DOHH2 (cell line): ENCODE results near the gene PDZRN3.

Experiments used
- H3F3A ChIP-seq: fragments of 200-600 bp; sonication (generic), shearing (Covaris generic); 2 replicates; pipeline ENCODE4 v1.6.0; 2016; ENCODE audit warnings: antibody characterized with exemption, mild to moderate bottlenecking; ENCODE audit not compliant: control insufficient read depth, insufficient read depth
- H3K27ac ChIP-seq: fragments of 200-600 bp; sonication (generic); 2 replicates; pipeline ENCODE4 v1.5.1; 2014; ENCODE audit warnings: low read depth, mild to moderate bottlenecking, low read length, moderate library complexity
- H3K27me3 ChIP-seq: fragments of 200-600 bp; sonication (generic); 2 replicates; pipeline ENCODE4 v1.6.1; 2014; ENCODE audit warnings: mild to moderate bottlenecking, low read length, mixed read lengths; ENCODE audit not compliant: control insufficient read depth
- H3K36me3 ChIP-seq: fragments of 200-600 bp; sonication (generic); 2 replicates; pipeline ENCODE4 v1.6.1; 2014; ENCODE audit warnings: mild to moderate bottlenecking, low read length, moderate library complexity, mixed read lengths; ENCODE audit not compliant: control insufficient read depth
- H3K4me1 ChIP-seq: fragments of 200-600 bp; sonication (generic); 2 replicates; pipeline ENCODE4 v1.6.1; 2014; ENCODE audit warnings: mild to moderate bottlenecking, low read length, mixed read lengths; ENCODE audit not compliant: control insufficient read depth
- H3K4me2 ChIP-seq: fragments of 200-600 bp; sonication (generic); 2 replicates; pipeline ENCODE4 v1.6.0; 2014; ENCODE audit warnings: mild to moderate bottlenecking, low read length, moderate library complexity
- H3K4me3 ChIP-seq: fragments of 200-600 bp; sonication (generic); 2 replicates; pipeline ENCODE4 v1.5.1; 2014; ENCODE audit warnings: mild to moderate bottlenecking, low read length, mixed read lengths
- H3K79me2 ChIP-seq: fragments of 200-600 bp; sonication (generic); 2 replicates; pipeline ENCODE4 v1.6.1; 2014; ENCODE audit warnings: mild to moderate bottlenecking, low read length, mixed read lengths; ENCODE audit not compliant: control insufficient read depth
- H3K9me2 ChIP-seq: fragments of 200-600 bp; sonication (generic); replicated peaks from 2 replicates; pipeline ENCODE4 v1.6.1; 2014; ENCODE audit warnings: mild to moderate bottlenecking, low read length, mixed read lengths; ENCODE audit not compliant: control insufficient read depth
- H3K9me3 ChIP-seq: fragments of 200-600 bp; sonication (generic); 2 replicates; pipeline ENCODE4 v1.6.1; 2014; ENCODE audit warnings: antibody characterized with exemption, low read length, mixed read lengths; ENCODE audit not compliant: control insufficient read depth, insufficient read depth
- H4K20me1 ChIP-seq: fragments of 200-600 bp; sonication (generic); 2 replicates; pipeline ENCODE4 v1.6.0; 2014; ENCODE audit warnings: low read depth, mild to moderate bottlenecking, antibody characterized with exemption, low read length, moderate library complexity; ENCODE audit not compliant: control insufficient read depth, insufficient read depth
- EZH2phosphoT487 ChIP-seq: fragments of 200-600 bp; sonication (generic); IDR thresholded peaks from 2 replicates; pipeline ENCODE4 v1.6.1; 2017; ENCODE audit warnings: borderline replicate concordance, mild to moderate bottlenecking, antibody characterized with exemption, low read length, moderate library complexity, mixed read lengths
- TF ChIP-seq, protein P1 (sequence below): fragments of 200-600 bp; sonication (generic); IDR thresholded peaks from one replicate; pipeline ENCODE4 v1.5.1; 2014; ENCODE audit warnings: antibody characterized with exemption, mild to moderate bottlenecking, low read depth, low read length; ENCODE audit not compliant: poor library complexity, severe bottlenecking

PDZRN3 gene

DNA sequence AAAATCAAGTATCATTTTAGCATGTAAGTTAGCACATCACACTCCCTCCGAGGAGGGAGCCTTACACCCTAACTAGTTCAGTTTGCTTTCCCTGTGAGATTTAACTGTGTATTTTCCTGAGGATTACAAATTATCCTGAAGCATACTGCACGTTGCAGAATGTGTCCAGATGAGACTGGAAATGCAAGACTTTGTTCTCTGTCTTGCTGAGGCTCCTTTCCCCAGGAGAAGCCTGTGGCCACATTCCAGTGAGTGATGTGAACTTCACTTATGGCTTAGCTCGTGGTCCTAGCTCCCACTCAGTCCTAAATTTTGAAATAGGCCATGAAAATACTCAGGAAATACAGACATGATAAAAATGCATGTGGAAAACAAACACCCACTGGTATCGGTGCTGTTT, 23.7 kb downstream of the PDZRN3 start:
- Histone ChIP-seq H3K4me1 (no peaks in the 10 kb centered on the region), H3K9me2 (no peaks in the 10 kb centered on the region), H3K4me3 (no peak overlapping the region), H3K36me3 (no peaks in the 10 kb centered on the region), H3K27me3 (no peaks in the 10 kb centered on the region), H3K4me2 (no peak overlapping the region), H3K9me3 (no peaks in the 10 kb centered on the region), H3K27ac (no peak overlapping the region), H3K79me2 (no peaks in the 10 kb centered on the region), H4K20me1 (no peaks in the 10 kb centered on the region), H3F3A (no peaks in the 10 kb centered on the region)
- TF ChIP-seq, protein P1, sequence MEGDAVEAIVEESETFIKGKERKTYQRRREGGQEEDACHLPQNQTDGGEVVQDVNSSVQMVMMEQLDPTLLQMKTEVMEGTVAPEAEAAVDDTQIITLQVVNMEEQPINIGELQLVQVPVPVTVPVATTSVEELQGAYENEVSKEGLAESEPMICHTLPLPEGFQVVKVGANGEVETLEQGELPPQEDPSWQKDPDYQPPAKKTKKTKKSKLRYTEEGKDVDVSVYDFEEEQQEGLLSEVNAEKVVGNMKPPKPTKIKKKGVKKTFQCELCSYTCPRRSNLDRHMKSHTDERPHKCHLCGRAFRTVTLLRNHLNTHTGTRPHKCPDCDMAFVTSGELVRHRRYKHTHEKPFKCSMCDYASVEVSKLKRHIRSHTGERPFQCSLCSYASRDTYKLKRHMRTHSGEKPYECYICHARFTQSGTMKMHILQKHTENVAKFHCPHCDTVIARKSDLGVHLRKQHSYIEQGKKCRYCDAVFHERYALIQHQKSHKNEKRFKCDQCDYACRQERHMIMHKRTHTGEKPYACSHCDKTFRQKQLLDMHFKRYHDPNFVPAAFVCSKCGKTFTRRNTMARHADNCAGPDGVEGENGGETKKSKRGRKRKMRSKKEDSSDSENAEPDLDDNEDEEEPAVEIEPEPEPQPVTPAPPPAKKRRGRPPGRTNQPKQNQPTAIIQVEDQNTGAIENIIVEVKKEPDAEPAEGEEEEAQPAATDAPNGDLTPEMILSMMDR = no peak
- TF ChIP-seq EZH2phosphoT487 = no peak

DNA sequence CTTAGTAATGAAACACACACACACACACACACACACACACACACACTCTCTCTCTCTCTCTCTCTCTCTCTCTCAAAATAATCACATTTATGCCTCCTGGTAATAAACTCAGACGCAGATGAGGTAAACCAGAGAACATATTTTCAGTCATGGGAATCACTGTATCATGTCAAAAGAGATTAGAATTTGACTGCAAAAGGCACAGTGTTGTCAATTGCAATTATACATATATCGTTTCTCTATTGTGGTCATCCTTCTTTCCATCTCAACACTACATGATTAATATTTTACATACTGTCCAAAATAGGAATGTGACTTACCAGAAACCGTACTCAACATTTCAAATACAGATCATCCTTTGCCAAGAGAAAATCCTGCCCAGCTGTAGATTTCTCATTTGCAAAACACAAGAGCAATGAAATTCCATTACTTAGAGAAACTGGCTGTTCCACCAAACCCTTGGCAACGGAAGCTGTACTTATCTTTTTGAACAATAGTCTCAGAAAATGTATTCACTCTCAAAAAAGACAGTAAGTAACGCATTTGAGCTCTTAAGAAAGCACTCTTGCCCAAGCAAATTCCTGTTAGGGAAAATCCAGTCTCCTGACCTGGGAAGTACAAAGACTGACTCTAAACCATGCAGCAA, 24.3 kb downstream of the PDZRN3 start:
- Histone ChIP-seq H3K27me3 (no peaks in the 10 kb centered on the region), H3K36me3 (no peaks in the 10 kb centered on the region), H3F3A (no peaks in the 10 kb centered on the region), H3K79me2 (no peaks in the 10 kb centered on the region), H3K9me3 (no peaks in the 10 kb centered on the region), H3K9me2 (no peaks in the 10 kb centered on the region), H3K4me1 (no peaks in the 10 kb centered on the region), H3K4me3 (no peak overlapping the region), H4K20me1 (no peaks in the 10 kb centered on the region), H3K4me2 (no peak overlapping the region), H3K27ac (no peak overlapping the region)
- no peak for TF ChIP-seq EZH2phosphoT487
- TF ChIP-seq, protein P1 = no peak

DNA sequence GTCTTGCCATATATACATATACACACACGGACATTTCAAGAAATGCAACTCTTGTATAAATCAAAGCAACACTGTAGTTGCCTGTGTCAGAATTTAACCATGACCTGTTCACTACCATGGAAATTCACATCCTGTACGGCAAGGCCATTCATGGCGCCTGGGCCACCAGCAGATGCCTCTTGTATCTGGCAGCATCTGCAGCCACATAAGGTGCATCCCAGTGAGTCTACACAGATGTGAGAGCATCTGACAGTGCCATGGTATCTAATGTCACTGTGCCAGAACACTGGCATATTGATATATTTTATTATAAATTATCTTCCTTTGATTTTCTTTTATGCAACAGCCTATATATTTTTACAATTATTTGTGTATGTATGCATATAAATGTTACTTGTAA, 25.1 kb downstream of the PDZRN3 start:
- Histone ChIP-seq H3K79me2 (no peaks in the 10 kb centered on the region), H3K4me2 (no peak overlapping the region), H3K27ac (no peak overlapping the region), H3K27me3 (no peaks in the 10 kb centered on the region), H3K4me3 (no peak overlapping the region), H3K9me2 (no peaks in the 10 kb centered on the region), H3K4me1 (no peaks in the 10 kb centered on the region), H3K36me3 (no peaks in the 10 kb centered on the region), H3K9me3 (no peaks in the 10 kb centered on the region), H3F3A (no peaks in the 10 kb centered on the region), H4K20me1 (no peaks in the 10 kb centered on the region)
- no peak for TF ChIP-seq EZH2phosphoT487
- TF ChIP-seq, protein P1 = no peak
